Keratinocyte (primary cell): ENCODE data around the gene DNPH1. TPM values are rescaled to one million over a fixed set of nuclear protein-coding genes. Genes with fewer than 3 reads are reported as not detected.

Experiments used
- DNase-seq: peaks from one replicate; pipeline ENCODE4 v3.0.0-alpha.2; 2011; ENCODE audit warnings: low read depth, missing footprints, low spot score
- FAIRE-seq: peaks from 2 replicates; lab custom pipeline; 2011; peaks lifted over from hg19 to GRCh38; lab: Jason Lieb, UNC
- H2AFZ ChIP-seq: 2 replicates; pipeline ENCODE4 v1.6.0; 2012; ENCODE audit warnings: low read length, control low read depth, inconsistent platforms; ENCODE audit not compliant: control insufficient read depth
- H3K27ac ChIP-seq: 2 replicates; pipeline ENCODE4 v1.5.1; 2011; ENCODE audit warnings: low read length; ENCODE audit not compliant: control insufficient read depth, insufficient read depth
- H3K27me3 ChIP-seq: 3 replicates; pipeline ENCODE4 v1.6.0; 2011; ENCODE audit warnings: low read length; ENCODE audit not compliant: control insufficient read depth, insufficient read depth; ENCODE audit errors: extremely low read depth
- H3K36me3 ChIP-seq, 2 experiments: 2 replicates in 1 of 2; 3 replicates in 1 of 2; pipeline ENCODE4 v1.5.1; 2011; ENCODE audit warnings: low read length in 2 of 2, mild to moderate bottlenecking in 1 of 2; ENCODE audit not compliant: control insufficient read depth in 2 of 2, insufficient read depth in 2 of 2; ENCODE audit errors: extremely low read depth in 1 of 2
- H3K4me1 ChIP-seq: 3 replicates; pipeline ENCODE4 v1.5.1; 2011; ENCODE audit warnings: low read length; ENCODE audit not compliant: control insufficient read depth, insufficient read depth; ENCODE audit errors: extremely low read depth
- H3K4me2 ChIP-seq: 3 replicates; pipeline ENCODE4 v1.6.0; 2011; ENCODE audit warnings: low read depth, low read length; ENCODE audit not compliant: control insufficient read depth, insufficient read depth; ENCODE audit errors: extremely low read depth
- H3K4me3 ChIP-seq, 3 experiments: fragments of 200-600 bp in 1 of 3; sonication (generic) in 1 of 3; 2 replicates in 2 of 3; 3 replicates in 1 of 3; pipeline ENCODE4 v1.5.1; 2011 to 2016; ENCODE audit warnings: low read length in 3 of 3, mild to moderate bottlenecking in 3 of 3, control low read depth in 2 of 3, inconsistent platforms in 1 of 3, low read depth in 1 of 3, mixed read lengths in 1 of 3, mixed run types in 1 of 3, moderate library complexity in 1 of 3; ENCODE audit not compliant: control insufficient read depth in 2 of 3, insufficient read depth in 2 of 3; ENCODE audit errors: extremely low read depth in 1 of 3
- H3K79me2 ChIP-seq: 2 replicates; pipeline ENCODE4 v1.6.0; 2012; ENCODE audit warnings: low read length; ENCODE audit not compliant: control insufficient read depth, insufficient read depth
- H3K9ac ChIP-seq: 3 replicates; pipeline ENCODE4 v1.6.0; 2011; ENCODE audit warnings: low read length; ENCODE audit not compliant: control insufficient read depth, insufficient read depth; ENCODE audit errors: extremely low read depth
- H3K9me1 ChIP-seq: 3 replicates; pipeline ENCODE4 v1.6.0; 2011; ENCODE audit warnings: low read length; ENCODE audit not compliant: control insufficient read depth, insufficient read depth; ENCODE audit errors: extremely low read depth
- H3K9me3 ChIP-seq: 2 replicates; pipeline ENCODE4 v1.5.1; 2012; ENCODE audit warnings: low read depth, low read length; ENCODE audit not compliant: control insufficient read depth
- H4K20me1 ChIP-seq: 3 replicates; pipeline ENCODE4 v1.6.0; 2011; ENCODE audit warnings: low read length; ENCODE audit not compliant: control insufficient read depth, insufficient read depth; ENCODE audit errors: extremely low read depth
- CTCF ChIP-seq, 3 experiments: IDR thresholded peaks in 1 of 3; conservative IDR thresholded peaks in 1 of 3; optimal IDR thresholded peaks in 1 of 3; 2 replicates in 2 of 3; 3 replicates in 1 of 3; pipeline versions ENCODE3 to v1.5.1; 2011; ENCODE audit warnings: low read length in 3 of 3, mild to moderate bottlenecking in 3 of 3, moderate library complexity in 2 of 3, control low read depth in 1 of 3, inconsistent platforms in 1 of 3; ENCODE audit not compliant: insufficient read depth in 2 of 3; ENCODE audit errors: extremely low read depth in 1 of 3
- EZH2 ChIP-seq: IDR thresholded peaks from one replicate; pipeline ENCODE4 v1.6.1; 2012; ENCODE audit warnings: inconsistent platforms, mild to moderate bottlenecking, low read length, moderate library complexity
- dilution Hi-C: fragments of 300-500 bp; cut with MboI; formaldehyde crosslinking; loops from one replicate; pipeline ENCODE4 v1.7.0; 2020; ENCODE audit warnings: low sequenced_read_pairs; ENCODE audit not compliant: extremely low pct_ligation_motif_present
- polyA plus RNA-seq, 5 experiments: library from polyadenylated mRNA; depleted of rRNA in 3 of 5; stranded (reverse) in 3 of 5; stranded (forward) in 1 of 5; unstranded in 1 of 5; fragments of >200 nt; gene quantifications; 1 replicate in 1 of 5; 2 replicates in 3 of 5; 3 replicates in 1 of 5; pipeline versions ENCODE4 v1.2.1 to v1.2.3, GENCODE V29; 2011 to 2012; ENCODE audit warnings: missing spikeins in 2 of 5, low read depth in 1 of 5, low replicate concordance in 1 of 5

The DNPH1 gene
- polyA plus RNA-seq, 1 donor (not counting 4 experiments of a cell fraction or from before 2014, with no cell fraction given): 73.9 TPM

DNA sequence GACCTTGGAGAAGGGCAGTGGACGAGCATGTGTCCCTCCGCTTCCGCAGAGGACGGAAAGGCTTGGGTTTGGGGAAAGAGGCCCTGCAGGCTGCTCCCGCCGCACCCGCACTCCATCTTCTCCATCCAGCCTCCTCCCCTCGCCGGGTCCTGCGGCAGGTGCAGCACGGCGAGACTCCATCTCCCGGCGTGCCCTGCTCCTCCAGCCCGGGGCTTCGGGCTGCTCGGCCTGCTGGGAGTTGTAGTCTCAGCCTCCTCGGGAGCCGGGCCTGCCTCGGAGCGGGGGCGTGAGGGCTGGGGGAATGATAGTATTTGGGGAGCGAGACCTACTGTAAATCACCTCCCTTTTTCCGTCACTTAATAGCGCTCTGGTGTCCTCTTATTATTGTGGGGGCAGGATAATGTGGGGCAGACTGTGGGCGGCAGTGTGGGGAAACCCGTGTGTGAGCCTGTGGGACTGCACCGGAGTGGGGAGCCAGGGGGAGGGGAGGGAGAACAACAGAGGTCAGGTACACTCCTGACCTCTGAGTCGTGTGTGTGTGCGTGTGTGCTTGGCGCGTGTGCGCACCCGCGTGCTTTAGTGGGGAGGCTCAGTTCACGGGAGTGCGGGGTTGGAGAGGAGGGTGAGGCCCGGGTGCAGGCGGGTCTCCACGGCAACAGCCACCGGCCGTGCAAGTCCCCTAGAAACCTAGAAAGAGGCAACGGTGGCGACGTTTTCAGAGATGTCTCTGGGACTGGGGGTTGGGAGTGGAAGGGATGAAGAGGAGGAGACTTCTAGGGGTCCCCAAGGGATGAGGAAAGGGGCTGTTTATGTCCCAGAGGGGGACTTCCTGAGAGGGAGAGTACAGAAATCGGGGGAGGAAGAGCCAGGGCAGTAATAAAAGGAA lies 18.1 kb upstream of the DNPH1 start:
- DNase-seq: no peak
- no peaks in the 10 kb centered on the region for H3K9me3 ChIP-seq
- peak overlapping the region; percentile 12 for H3K4me2 ChIP-seq
- no peak overlapping the region for H3K4me3 ChIP-seq
- no peak overlapping the region for H3K9ac ChIP-seq
- H3K27ac ChIP-seq: no peak overlapping the region
- no peaks in the 10 kb centered on the region for H3K4me1 ChIP-seq
- peaks cover 81% of the 10 kb centered on the region for H3K27me3 ChIP-seq
- no peaks in the 10 kb centered on the region for H4K20me1 ChIP-seq
- H3K9me1 ChIP-seq: no peaks in the 10 kb centered on the region
- H2AFZ ChIP-seq: no peak overlapping the region
- no peak for FAIRE-seq
- no peaks in the 10 kb centered on the region for H3K36me3 ChIP-seq
- dilution Hi-C loops: no loop called here
- H3K79me2 ChIP-seq: no peaks in the 10 kb centered on the region
- peak; percentile 19 for TF ChIP-seq EZH2
- no peak for TF ChIP-seq CTCF (optimal IDR thresholded peaks at IDR 0.05 in 1 of 3, IDR thresholded peaks at IDR 0.05 in 1 of 3, conservative IDR thresholded peaks at IDR 0.05 in 1 of 3; ENCODE audit: extremely low read depth in 1 of 3, insufficient read depth in 2 of 3, low read length in 3 of 3)

DNA sequence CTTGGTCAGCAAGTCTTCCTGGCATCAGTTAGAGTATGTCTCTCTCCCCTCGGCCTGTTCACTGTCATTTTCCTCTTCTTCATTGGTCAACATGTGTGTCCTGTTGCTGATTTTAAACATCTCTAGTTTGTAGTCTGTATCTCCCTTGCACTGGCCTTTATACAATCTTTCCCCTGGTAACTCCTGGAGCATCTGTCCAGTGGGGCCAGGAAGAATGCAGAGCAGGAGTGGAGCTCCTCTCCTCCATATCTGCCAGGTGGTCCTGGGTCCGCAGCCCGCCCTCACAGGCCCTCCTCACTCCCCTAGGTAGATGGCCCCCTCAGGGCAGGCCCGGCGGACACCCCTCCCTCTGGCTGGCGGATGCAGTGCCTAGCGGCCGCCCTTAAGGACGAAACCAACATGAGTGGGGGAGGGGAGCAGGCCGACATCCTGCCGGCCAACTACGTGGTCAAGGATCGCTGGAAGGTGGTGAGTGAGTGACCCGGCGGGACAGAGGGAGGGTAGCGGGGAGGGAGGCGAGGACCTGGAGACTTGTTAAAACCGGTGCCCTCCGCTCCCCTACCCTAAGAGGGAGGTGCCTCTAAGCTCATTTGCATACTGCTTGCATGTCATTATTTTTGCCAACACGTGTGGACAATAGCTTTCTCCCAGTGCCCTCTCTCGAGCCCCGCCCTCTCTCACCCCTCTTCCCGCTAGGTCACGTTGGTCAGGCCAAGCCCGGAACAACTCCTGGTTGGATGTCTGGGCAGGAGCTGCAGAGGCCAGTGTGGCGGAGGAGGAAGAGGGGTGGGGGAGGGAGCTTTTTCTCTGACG lies 17.2 kb upstream of the DNPH1 start:
- peaks cover 82% of the 10 kb centered on the region for H3K27me3 ChIP-seq
- H2AFZ ChIP-seq: no peak overlapping the region
- FAIRE-seq (no peak), DNase-seq (no peak)
- TF ChIP-seq EZH2 (no peak), CTCF (optimal IDR thresholded peaks at IDR 0.05 in 1 of 3, IDR thresholded peaks at IDR 0.05 in 1 of 3, conservative IDR thresholded peaks at IDR 0.05 in 1 of 3; ENCODE audit: extremely low read depth in 1 of 3, insufficient read depth in 2 of 3, low read length in 3 of 3) (no peak)
- no peaks in the 10 kb centered on the region for H3K36me3 ChIP-seq
- no peaks in the 10 kb centered on the region for H3K9me3 ChIP-seq
- H3K4me1 ChIP-seq: no peaks in the 10 kb centered on the region
- no peak overlapping the region for H3K27ac ChIP-seq
- H3K4me3 ChIP-seq: no peak overlapping the region
- no peaks in the 10 kb centered on the region for H4K20me1 ChIP-seq
- H3K79me2 ChIP-seq: no peaks in the 10 kb centered on the region
- H3K4me2 ChIP-seq: peak overlapping the region; percentile 12
- no peaks in the 10 kb centered on the region for H3K9me1 ChIP-seq
- no peak overlapping the region for H3K9ac ChIP-seq
- dilution Hi-C loops: no loop called here
